H1 (cell line): ENCODE data around the gene CS. TPM values are rescaled to one million over a fixed set of nuclear protein-coding genes. Genes with fewer than 3 reads are reported as not detected.

Experiments
- CHD2 ChIP-seq: IDR thresholded peaks from 2 replicates; pipeline ENCODE4 v1.6.1; 2012; ENCODE audit warnings: low read length, improper control_type of control experiment
- CREB1 ChIP-seq: IDR thresholded peaks from 2 replicates; pipeline ENCODE4 v1.6.1; 2012; ENCODE audit warnings: inconsistent platforms
- HDAC2 ChIP-seq, 2 experiments: fragments of 300-600 bp in 1 of 2; sonication (generic) in 1 of 2; IDR thresholded peaks; 2 replicates each; pipeline ENCODE4 v1.6.1; 2011 to 2012; ENCODE audit warnings: low read depth in 2 of 2, low read length in 2 of 2, mild to moderate bottlenecking in 2 of 2, moderate library complexity in 2 of 2, borderline replicate concordance in 1 of 2, inconsistent platforms in 1 of 2
- JUN ChIP-seq: IDR thresholded peaks from 2 replicates; pipeline ENCODE4 v1.6.1; 2011; ENCODE audit warnings: low read depth, mild to moderate bottlenecking, improper control_type of control experiment, low read length
- JUND ChIP-seq: IDR thresholded peaks from 2 replicates; pipeline ENCODE4 v1.6.1; 2011; ENCODE audit warnings: mild to moderate bottlenecking, improper control_type of control experiment, low read length
- KDM4A ChIP-seq: IDR thresholded peaks from one replicate; pipeline ENCODE4 v1.7.1; 2012; ENCODE audit warnings: low read depth, mild to moderate bottlenecking, moderate library complexity, low read length, inconsistent platforms; ENCODE audit not compliant: severe bottlenecking
- PHF8 ChIP-seq: fragments of 200-600 bp; sonication (generic); conservative IDR thresholded peaks from 2 replicates; pipeline ENCODE4 v1.7.1; 2012; ENCODE audit warnings: low read depth, mild to moderate bottlenecking, inconsistent platforms, low read length, moderate library complexity
- POLR2A ChIP-seq, 2 experiments: IDR thresholded peaks; 1 replicate in 1 of 2; 2 replicates in 1 of 2; pipeline ENCODE4 v1.6.1; 2011; ENCODE audit warnings: low read depth in 2 of 2, low read length in 2 of 2, mild to moderate bottlenecking in 2 of 2; ENCODE audit errors: control extremely low read depth in 1 of 2
- RAD21 ChIP-seq, 2 experiments: IDR thresholded peaks in 1 of 2; conservative IDR thresholded peaks in 1 of 2; 2 replicates each; pipeline ENCODE4 v1.6.1; 2011; ENCODE audit warnings: low read depth in 2 of 2, low read length in 2 of 2, improper control_type of control experiment in 1 of 2, inconsistent platforms in 1 of 2, mild to moderate bottlenecking in 1 of 2, moderate library complexity in 1 of 2
- SP2 ChIP-seq: IDR thresholded peaks from 2 replicates; pipeline ENCODE4 v1.6.1; 2012; ENCODE audit warnings: mild to moderate bottlenecking, low read length, inconsistent platforms
- SP4 ChIP-seq: IDR thresholded peaks from 2 replicates; pipeline ENCODE4 v1.6.1; 2012; ENCODE audit warnings: low read length, inconsistent platforms
- SRF ChIP-seq: IDR thresholded peaks from 2 replicates; pipeline ENCODE4 v1.6.1; 2011; ENCODE audit warnings: mild to moderate bottlenecking, low read depth, low read length, moderate library complexity
- TAF1 ChIP-seq: IDR thresholded peaks from 2 replicates; pipeline ENCODE4 v1.6.1; 2011; ENCODE audit warnings: mild to moderate bottlenecking, low read depth, low read length
- polyA plus RNA-seq, 7 experiments: library from polyadenylated mRNA; depleted of rRNA in 3 of 7; stranded (reverse) in 5 of 7; unstranded in 2 of 7; fragments of >200 nt in 5 of 7; fragments of 200-250 nt in 2 of 7; gene quantifications; 1 replicate in 5 of 7; 2 replicates in 1 of 7; 4 replicates in 1 of 7; pipeline versions ENCODE4 v1.2.1 to v1.2.3, GENCODE V29; 2011 to 2013; ENCODE audit warnings: missing spikeins in 2 of 7, mixed read lengths in 2 of 7
- total RNA-seq: library from RNA; stranded (reverse); fragmentation: NEBNext Ultra II Directional; extraction: Animal tissue kit (Norgen Biotek cat#: 25700); gene quantifications from 2 replicates; pipeline ENCODE4 v1.2.1, GENCODE V29; 2021

CS gene
- total and polyA plus RNA-seq, 2 of the 8 experiments (the other 6 are each of a cell fraction or from before 2014, with no cell fraction given): 96.6 to 238 TPM

DNA sequence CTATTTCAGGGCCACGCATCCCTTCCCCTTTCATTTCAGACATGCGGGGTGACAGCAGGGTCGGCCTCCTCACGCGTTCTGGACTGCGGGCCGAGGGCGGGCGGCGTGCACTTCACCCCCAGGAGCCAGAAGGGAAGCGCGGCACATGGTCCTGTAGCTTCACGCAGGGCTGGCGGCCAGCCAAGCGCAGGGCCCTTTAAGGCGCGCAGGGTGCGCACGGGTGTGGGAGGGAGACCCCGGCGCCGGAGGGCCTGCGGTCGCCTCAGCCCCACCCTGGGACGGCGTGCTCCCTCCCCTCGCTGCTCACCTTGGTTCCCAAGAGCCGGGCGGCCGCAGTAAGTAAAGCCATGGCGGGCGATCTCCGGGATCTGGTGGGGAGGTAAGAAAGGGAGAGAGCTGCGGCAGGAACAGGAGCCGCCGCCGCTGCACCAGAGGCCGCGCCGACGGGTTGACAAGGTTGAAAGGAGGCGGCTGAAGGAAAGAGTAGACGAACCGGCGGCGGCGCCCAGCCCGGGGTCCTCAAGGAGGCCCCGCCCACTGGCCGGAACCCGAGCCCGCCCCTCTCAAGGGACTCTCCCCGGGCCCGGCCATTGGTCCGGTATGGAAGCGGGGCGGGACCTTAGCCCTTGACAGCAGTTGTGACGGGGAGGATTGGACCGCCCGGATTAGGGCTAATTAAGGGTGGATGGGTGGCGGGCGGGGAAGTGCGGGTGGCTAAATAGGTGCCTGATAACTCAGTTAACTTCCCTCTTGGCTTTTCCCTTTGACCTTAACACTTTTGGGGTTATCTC lies at the start of gene CS (continued):
- TF ChIP-seq HDAC2 (IDR thresholded peaks at IDR 0.05; ENCODE audit: borderline replicate concordance in 1 of 2, low read depth in 2 of 2, low read length in 2 of 2): 0 out of 4 replicates have a peak, but pooled peaks of 1 of the 2 experiments have one; percentile 64
- peak; percentile 4 to 70; a peak in 2 of 3 replicates for TF ChIP-seq POLR2A (IDR thresholded peaks at IDR 0.05; ENCODE audit: control extremely low read depth in 1 of 2, low read depth in 2 of 2, low read length in 2 of 2)
- TF ChIP-seq TAF1: peak; percentile 86
- TF ChIP-seq PHF8: peak; percentile 54
- peak; percentile 25; the same call in 1 of the 2 replicates for TF ChIP-seq SRF
- 0 out of 2 replicates have a peak, but pooled peaks have one; percentile 29 for TF ChIP-seq CHD2
- TF ChIP-seq RAD21 (IDR thresholded peaks at IDR 0.05 in 1 of 2, conservative IDR thresholded peaks at IDR 0.05 in 1 of 2; ENCODE audit: low read depth in 2 of 2, low read length in 2 of 2): no peak
- TF ChIP-seq JUND: no peak
- TF ChIP-seq SP4: peak; percentile 92; the same call in 1 of the 2 replicates
- 0 out of 2 replicates have a peak, but pooled peaks have one; percentile 12 for TF ChIP-seq SP2
- peak; percentile 56 for TF ChIP-seq CREB1
- TF ChIP-seq JUN: no peak
- TF ChIP-seq KDM4A: peak; percentile 51
